ENCODE measurements around the gene DUSP22.
"Not testable (repeated sequence)": the region's sequence is repeated elsewhere in the genome, so short reads cannot be mapped to it uniquely, and the experiment has no call there.

The DUSP22 gene, protein sequence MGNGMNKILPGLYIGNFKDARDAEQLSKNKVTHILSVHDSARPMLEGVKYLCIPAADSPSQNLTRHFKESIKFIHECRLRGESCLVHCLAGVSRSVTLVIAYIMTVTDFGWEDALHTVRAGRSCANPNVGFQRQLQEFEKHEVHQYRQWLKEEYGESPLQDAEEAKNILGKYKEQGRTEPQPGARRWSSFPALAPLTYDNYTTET

GRCh38 chr6:291697-292505 lies at the start of gene DUSP22:
DUSP22 (plus strand) TSS chr6:292487; CDS start chr6:292540, 53 bp downstream.
- ATAC-seq = peak; percentile 75
- peak; percentile 89 for DNase-seq

- ATAC-seq = peak; percentile 43
- DNase-seq = no peak
These were observed 45.9 kb upstream of the DUSP22 start for GRCh38 chr6:246352-246751.

GRCh38 chr6:247351-247750 lies 44.9 kb upstream of the DUSP22 start:
- DNase-seq (no peak), ATAC-seq (no peak)

GRCh38 chr6:248046-248445 lies 44.2 kb upstream of the DUSP22 start:
- ATAC-seq, DNase-seq: not testable (repeated sequence)

DNA sequence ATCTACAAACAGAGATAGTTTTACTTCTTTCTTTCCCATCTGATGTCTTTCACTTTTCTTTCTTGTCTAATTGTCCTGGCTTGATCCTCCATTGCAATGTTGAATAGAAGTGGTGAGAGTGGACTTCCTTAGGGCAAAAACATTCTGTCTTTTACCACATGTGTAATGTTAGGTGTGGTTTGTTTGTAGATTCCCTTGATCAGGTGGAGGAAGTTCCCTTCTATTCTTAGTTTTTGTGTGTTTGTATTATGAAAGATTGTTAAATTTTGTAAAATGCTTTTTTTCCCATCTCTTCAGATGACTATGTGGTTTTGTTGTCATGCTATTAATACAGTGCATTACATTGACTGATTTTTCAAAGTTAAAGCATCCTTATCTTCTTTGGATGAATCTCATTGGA lies 41.6 kb upstream of the DUSP22 start:
- DNase-seq = no peak
- ATAC-seq = no peak

DNA sequence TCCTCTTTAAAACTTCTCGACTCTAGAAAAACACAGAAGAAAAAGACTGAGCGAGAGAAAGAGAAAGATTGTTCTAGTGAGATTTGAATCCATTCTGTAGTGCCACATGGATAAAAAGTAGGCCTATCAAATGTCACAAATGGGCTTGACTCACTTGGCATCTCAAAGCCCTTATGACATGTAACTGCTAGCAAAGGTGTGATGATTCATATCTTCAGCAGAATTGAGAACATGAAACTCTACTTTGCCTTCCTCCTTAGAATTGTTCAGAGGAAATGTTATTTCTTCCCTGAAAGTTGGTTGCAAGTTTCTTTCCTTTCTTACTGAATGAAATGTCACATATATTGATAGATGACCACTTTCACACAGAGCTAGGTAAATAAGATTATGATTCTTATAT lies 40.4 kb upstream of the DUSP22 start:
- DNase-seq = no peak

DNA sequence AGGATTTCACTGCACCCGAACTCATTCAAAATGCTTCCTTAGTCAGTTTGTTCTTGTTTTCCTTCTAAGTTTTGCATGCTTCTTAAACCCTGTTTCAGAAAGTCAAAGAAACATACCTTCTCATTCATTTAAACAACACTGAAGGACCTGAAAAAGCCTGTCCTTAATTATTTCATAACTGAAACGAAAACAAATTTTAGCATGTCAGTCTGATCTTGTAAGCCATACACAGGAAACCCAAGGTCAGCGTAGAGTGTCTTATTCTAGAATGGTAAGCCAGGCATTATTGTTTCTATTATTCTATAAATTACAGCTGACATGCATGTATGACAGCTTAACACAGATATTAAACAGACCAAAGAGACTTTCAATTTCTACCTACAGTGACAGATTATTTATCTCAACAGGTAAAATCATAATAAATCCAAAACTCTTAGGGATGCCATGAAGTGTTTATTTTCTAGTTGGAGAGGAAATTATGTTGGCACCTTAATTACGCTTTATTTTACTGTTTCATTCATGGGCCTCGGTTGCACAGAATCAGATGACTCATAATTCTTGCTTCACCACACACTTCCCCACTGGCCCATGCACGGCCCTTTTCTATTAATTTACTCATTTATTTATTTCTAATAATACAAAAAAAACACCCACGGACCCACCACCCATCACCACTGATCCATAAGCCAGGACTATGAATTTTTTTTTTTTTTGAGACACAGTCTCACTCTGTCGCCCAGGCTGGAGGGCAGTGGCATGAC lies 39.3 kb upstream of the DUSP22 start:
- DNase-seq = no peak
- no peak for ATAC-seq

More for the DNA sequence above, 40.4 kb upstream of the DUSP22 start:
- peak; percentile 95 for ATAC-seq

- DNase-seq = no peak
- no peak for ATAC-seq
These were observed 38.3 kb upstream of the DUSP22 start for GRCh38 chr6:254016-254415.

- no peak for DNase-seq
- no peak for ATAC-seq
These were observed 37.1 kb upstream of the DUSP22 start for GRCh38 chr6:255041-255750.

GRCh38 chr6:255751-256083 lies 36.6 kb upstream of the DUSP22 start:
- DNase-seq (no peak), ATAC-seq (no peak)

GRCh38 chr6:256169-256568 lies 36.1 kb upstream of the DUSP22 start:
- DNase-seq (no peak), ATAC-seq (no peak)

- ATAC-seq (no peak), DNase-seq (no peak)
These were observed 35.1 kb upstream of the DUSP22 start for GRCh38 chr6:257031-257725.

DNA sequence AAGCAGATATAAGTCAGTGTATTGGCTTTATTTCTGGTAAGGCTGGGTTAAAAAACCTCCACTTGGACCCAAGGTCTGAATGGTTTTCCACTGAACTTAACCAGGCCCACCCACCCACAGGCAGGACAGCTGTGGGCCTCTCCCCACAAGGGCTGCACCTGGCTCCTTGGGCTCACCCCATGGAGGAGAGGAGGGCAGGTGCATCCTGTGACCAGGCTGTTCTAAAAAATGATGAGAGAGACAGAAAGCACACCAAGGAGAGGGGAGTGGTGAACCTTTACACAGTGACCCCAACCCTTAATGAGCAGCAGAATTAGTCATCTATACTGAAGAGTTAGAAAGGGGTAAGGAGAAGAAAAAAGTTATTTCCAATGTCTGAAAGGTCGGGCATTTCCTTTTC lies 34.5 kb upstream of the DUSP22 start:
- DNase-seq (no peak), ATAC-seq (no peak)

GRCh38 chr6:259316-259715 lies 33.0 kb upstream of the DUSP22 start:
- DNase-seq (no peak), ATAC-seq (no peak)

DNA sequence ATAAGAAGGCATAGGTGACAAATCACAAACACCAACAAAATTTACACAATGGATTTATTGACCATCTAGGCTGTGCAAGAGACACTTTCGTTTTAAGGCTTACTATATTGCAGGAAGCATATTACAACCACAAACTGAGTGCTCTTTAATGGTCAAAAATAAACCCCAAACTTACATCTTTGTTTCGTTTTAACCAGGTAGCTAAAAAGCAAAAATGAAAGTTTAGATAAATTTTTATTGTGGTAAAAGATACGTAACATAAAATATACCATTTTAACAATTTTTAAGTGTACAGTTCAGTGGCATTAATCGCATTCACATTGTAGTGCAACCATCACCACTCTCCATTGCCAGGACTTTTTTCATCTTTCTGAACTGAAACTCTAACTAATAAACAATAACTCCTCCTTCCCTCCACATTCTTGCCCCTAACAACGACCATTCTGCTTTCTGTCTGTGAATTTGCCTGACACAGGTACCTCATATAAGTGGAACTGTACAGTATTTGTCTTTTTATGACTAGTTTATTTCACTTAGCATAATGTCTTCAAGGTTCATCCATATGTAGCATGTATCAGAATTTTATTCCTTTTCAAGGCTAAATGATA lies 32.3 kb upstream of the DUSP22 start:
- ATAC-seq (no peak), DNase-seq (no peak)

- ATAC-seq (no peak), DNase-seq (no peak)
These were observed 27.7 kb upstream of the DUSP22 start for GRCh38 chr6:264626-265025.

GRCh38 chr6:268394-268935 lies 23.8 kb upstream of the DUSP22 start:
- ATAC-seq (no peak), DNase-seq (no peak)

- ATAC-seq (no peak), DNase-seq (no peak)
These were observed 18.7 kb upstream of the DUSP22 start for GRCh38 chr6:273551-274058.

- no peak for ATAC-seq
These were observed 14.5 kb upstream of the DUSP22 start for GRCh38 chr6:277746-278145.

DNA sequence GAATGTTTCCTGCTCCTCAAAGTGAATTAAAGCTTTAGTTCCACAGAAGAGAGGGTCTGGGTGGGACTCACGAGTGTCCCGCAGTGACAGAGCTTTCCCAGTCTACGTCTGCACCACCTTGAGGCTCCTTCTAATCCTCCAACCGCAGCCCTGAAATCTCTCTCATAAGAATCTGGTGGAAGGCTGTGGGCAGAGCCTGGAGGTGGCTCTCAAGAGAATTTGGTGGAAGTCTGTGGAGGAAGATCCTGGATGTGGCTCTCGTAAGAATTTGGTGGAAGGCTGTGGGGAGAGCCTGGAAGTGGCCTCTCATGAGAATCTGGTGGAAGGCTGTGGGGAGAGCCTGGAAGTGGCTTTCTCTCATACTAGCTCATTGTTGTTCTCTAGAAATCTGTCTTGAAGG lies 13.8 kb upstream of the DUSP22 start:
- ATAC-seq = no peak
- DNase-seq = no peak

More at GRCh38 chr6:277746-278145, 14.5 kb upstream of the DUSP22 start:
- DNase-seq = no peak
